Astrocyte of the spinal cord (primary cell): Measurements from ENCODE around the gene MYBPC3.

Experiments used
- DNase-seq: peaks from one replicate; pipeline ENCODE4 v3.0.0; 2011; ENCODE audit warnings: low read depth, low spot score
- H3K4me3 ChIP-seq: 2 replicates; pipeline ENCODE4 v1.5.1; 2011; ENCODE audit warnings: low read depth, mild to moderate bottlenecking, low read length, moderate library complexity
- CTCF ChIP-seq: IDR thresholded peaks from 2 replicates; pipeline ENCODE4 v1.5.1; 2012; ENCODE audit warnings: low read depth, mild to moderate bottlenecking, low read length, inconsistent platforms
- in situ Hi-C: cut with HindIII; loops from 2 replicates; pipeline ENCODE4 v1.10.0; 2017; ENCODE audit warnings: low sequenced_read_pairs

Gene MYBPC3

GRCh38 chr11:47360341-47360740 lies 7.8 kb upstream of the MYBPC3 start:
- in situ Hi-C loops, result no loop called here
- H3K4me3 ChIP-seq, result no peak overlapping the region
- TF ChIP-seq CTCF, result no peak
- no peak for DNase-seq

- in situ Hi-C loops, result no loop called here
- TF ChIP-seq CTCF, result no peak
- no peak overlapping the region for H3K4me3 ChIP-seq
- no peak for DNase-seq
Measured at GRCh38 chr11:47359586-47359985, 7.1 kb upstream of the MYBPC3 start.

- no peak overlapping the region for H3K4me3 ChIP-seq
- DNase-seq, result no peak
- no peak for TF ChIP-seq CTCF
- in situ Hi-C loops, result no loop called here
Measured at GRCh38 chr11:47359162-47359561, 6.7 kb upstream of the MYBPC3 start.

GRCh38 chr11:47358731-47359051 lies 6.2 kb upstream of the MYBPC3 start:
- in situ Hi-C loops, result no loop called here
- TF ChIP-seq CTCF, result no peak
- H3K4me3 ChIP-seq, result no peak overlapping the region
- DNase-seq, result no peak

- in situ Hi-C loops, result no loop called here
- H3K4me3 ChIP-seq, result no peak overlapping the region
- no peak for TF ChIP-seq CTCF
- no peak for DNase-seq
Measured at GRCh38 chr11:47357985-47358730, 5.7 kb upstream of the MYBPC3 start.

GRCh38 chr11:47356998-47357329 lies 4.5 kb upstream of the MYBPC3 start:
- TF ChIP-seq CTCF, result no peak
- no peak overlapping the region for H3K4me3 ChIP-seq
- in situ Hi-C loops, result no loop called here
- no peak for DNase-seq
